AG10803 (cell line): ENCODE results near the gene FTH1.
A peak's percentile ranks its signal among the peaks of the same experiment; 100 is the strongest.

Source experiments
- DNase-seq: peaks from one replicate; pipeline ENCODE4 v3.0.0; 2010; ENCODE audit warnings: low read depth
- H3K4me3 ChIP-seq: 2 replicates; pipeline ENCODE4 v1.5.1; 2011; ENCODE audit warnings: mild to moderate bottlenecking, low read length, control low read depth
- CTCF ChIP-seq: conservative IDR thresholded peaks from 2 replicates; pipeline ENCODE4 v1.5.1; 2011; ENCODE audit warnings: mild to moderate bottlenecking, low read length, control low read depth, inconsistent platforms

Gene FTH1

GRCh38 chr11:61922539-61922938 is 44.9 kb downstream of the FTH1 start:
- TF ChIP-seq CTCF: no peak
- no peak overlapping the region for H3K4me3 ChIP-seq
- DNase-seq: peak; percentile 84

- TF ChIP-seq CTCF: no peak
- no peak for DNase-seq
- H3K4me3 ChIP-seq: no peak overlapping the region
Measured at GRCh38 chr11:61921446-61921845, 46.0 kb downstream of the FTH1 start.

GRCh38 chr11:61919705-61920631 is 47.5 kb downstream of the FTH1 start:
- no peak for DNase-seq
- no peak for TF ChIP-seq CTCF
- H3K4me3 ChIP-seq: no peak overlapping the region

- no peak for TF ChIP-seq CTCF
Measured at GRCh38 chr11:61918938-61919704, 48.3 kb downstream of the FTH1 start.

GRCh38 chr11:61918251-61918937 is 49.0 kb downstream of the FTH1 start:
- DNase-seq: no peak

More at GRCh38 chr11:61918938-61919704, 48.3 kb downstream of the FTH1 start:
- peak; percentile 66 for DNase-seq
- no peak overlapping the region; the same call in 1 of the 2 replicates for H3K4me3 ChIP-seq

More at GRCh38 chr11:61918251-61918937, 49.0 kb downstream of the FTH1 start:
- H3K4me3 ChIP-seq: peak overlapping the region; percentile 59
- TF ChIP-seq CTCF: no peak
